ENCODE measurements around the gene KIF5C.

DNA sequence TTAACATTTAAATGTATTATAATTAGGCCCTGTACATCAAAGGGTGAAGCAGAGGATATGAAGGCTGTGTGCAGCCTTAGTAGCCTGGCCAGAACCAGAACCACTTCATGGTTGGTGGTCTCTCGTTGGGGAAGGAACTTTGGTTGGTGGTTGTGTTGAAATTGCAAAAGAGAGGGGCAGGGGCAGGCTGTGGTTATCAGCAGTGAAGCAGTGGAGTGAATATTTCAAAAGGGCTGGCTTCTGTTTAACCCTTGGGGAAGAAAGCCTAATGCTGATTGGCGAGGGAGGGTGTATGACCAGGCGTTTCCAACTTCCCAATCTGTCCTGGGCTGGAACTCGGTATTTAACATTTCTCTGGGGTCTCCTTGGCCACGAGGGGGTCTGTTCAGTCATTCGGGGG is 112.3 kb downstream of the KIF5C start:
- TF ChIP-seq, protein P1, sequence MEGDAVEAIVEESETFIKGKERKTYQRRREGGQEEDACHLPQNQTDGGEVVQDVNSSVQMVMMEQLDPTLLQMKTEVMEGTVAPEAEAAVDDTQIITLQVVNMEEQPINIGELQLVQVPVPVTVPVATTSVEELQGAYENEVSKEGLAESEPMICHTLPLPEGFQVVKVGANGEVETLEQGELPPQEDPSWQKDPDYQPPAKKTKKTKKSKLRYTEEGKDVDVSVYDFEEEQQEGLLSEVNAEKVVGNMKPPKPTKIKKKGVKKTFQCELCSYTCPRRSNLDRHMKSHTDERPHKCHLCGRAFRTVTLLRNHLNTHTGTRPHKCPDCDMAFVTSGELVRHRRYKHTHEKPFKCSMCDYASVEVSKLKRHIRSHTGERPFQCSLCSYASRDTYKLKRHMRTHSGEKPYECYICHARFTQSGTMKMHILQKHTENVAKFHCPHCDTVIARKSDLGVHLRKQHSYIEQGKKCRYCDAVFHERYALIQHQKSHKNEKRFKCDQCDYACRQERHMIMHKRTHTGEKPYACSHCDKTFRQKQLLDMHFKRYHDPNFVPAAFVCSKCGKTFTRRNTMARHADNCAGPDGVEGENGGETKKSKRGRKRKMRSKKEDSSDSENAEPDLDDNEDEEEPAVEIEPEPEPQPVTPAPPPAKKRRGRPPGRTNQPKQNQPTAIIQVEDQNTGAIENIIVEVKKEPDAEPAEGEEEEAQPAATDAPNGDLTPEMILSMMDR (IDR thresholded peaks at IDR 0.05), result no peak
- no peak for TF ChIP-seq EZH2 (IDR thresholded peaks at IDR 0.05; ENCODE audit: borderline replicate concordance, insufficient read depth, low read depth, low read length, poor library complexity, severe bottlenecking)

Data from B cell (primary cell).